Inflammatory macrophage (primary cell): ENCODE measurements around the gene SULT6B1.
A peak's percentile ranks its signal among the peaks of the same experiment; 100 is the strongest.
"Not testable (repeated sequence)": the region's sequence is repeated elsewhere in the genome, so short reads cannot be mapped to it uniquely, and the experiment has no call there.

ENCODE experiments used
- DNase-seq, 2 donors: peaks; one replicate each; pipeline ENCODE4 v3.0.0-alpha.2; 2020 to 2022
- total RNA-seq, 18 experiments: gene quantifications; one replicate each; lab custom pipeline; 2026; ENCODE audit warnings: mixed read lengths in 6 of 18, inconsistent platforms in 2 of 18; lab: John Stamatoyannopoulos, UW

The SULT6B1 gene
- total RNA-seq, result 0 to 0.13 (median 0) reads per million in 18 experiments

- DNase-seq, result no peak
Observed at GRCh38 chr2:37188570-37188969, at the start of gene SULT6B1. TSS of gene SULT6B1 (minus strand) at chr2:37188670. CDS start at chr2:37188640, 30 bp downstream.

GRCh38 chr2:37232131-37232933 lies 43.9 kb upstream of the SULT6B1 start:
- no peak for DNase-seq

GRCh38 chr2:37231241-37232130 lies 43.0 kb upstream of the SULT6B1 start, which contains the start of the genes CEBPZ and NDUFAF7:
TSS of gene CEBPZ (minus strand) at chr2:37231596. CDS start at chr2:37231567, 29 bp downstream.
TSS of gene NDUFAF7 (plus strand) at chr2:37231658. CDS start at chr2:37231706, 48 bp downstream.
- DNase-seq, result peak; percentile 94 to 97

- DNase-seq, result no peak
Observed at GRCh38 chr2:37230581-37230980, 42.1 kb upstream of the SULT6B1 start.

GRCh38 chr2:37228788-37229187 lies 40.3 kb upstream of the SULT6B1 start:
- no peak for DNase-seq

GRCh38 chr2:37226863-37227262 lies 38.4 kb upstream of the SULT6B1 start:
- DNase-seq, result no peak

- DNase-seq, result not testable (repeated sequence)
Observed at GRCh38 chr2:37225129-37225528, 36.7 kb upstream of the SULT6B1 start.

GRCh38 chr2:37224063-37224462 lies 35.6 kb upstream of the SULT6B1 start:
- no peak for DNase-seq

- DNase-seq, result no peak
Observed at GRCh38 chr2:37223131-37223530, 34.7 kb upstream of the SULT6B1 start.

- DNase-seq, result no peak
Observed at GRCh38 chr2:37219046-37219445, 30.6 kb upstream of the SULT6B1 start.

- DNase-seq, result peak; percentile 6 to 24
Observed at GRCh38 chr2:37215250-37215649, 26.8 kb upstream of the SULT6B1 start.

- no peak for DNase-seq
Observed at GRCh38 chr2:37211939-37212338, 23.5 kb upstream of the SULT6B1 start.

- DNase-seq, result no peak
Observed at GRCh38 chr2:37211212-37211611, 22.7 kb upstream of the SULT6B1 start.

- not testable (repeated sequence) for DNase-seq
Observed at GRCh38 chr2:37206760-37207159, 18.3 kb upstream of the SULT6B1 start.

GRCh38 chr2:37205689-37206341 lies 17.3 kb upstream of the SULT6B1 start:
- DNase-seq, result no peak

GRCh38 chr2:37205071-37205661 lies 16.7 kb upstream of the SULT6B1 start:
- DNase-seq, result not testable (repeated sequence)

GRCh38 chr2:37203708-37204107 lies 15.2 kb upstream of the SULT6B1 start:
- DNase-seq, result no peak

- peak in 1 of 2 donors; percentile 6 for DNase-seq
Observed at GRCh38 chr2:37201766-37202165, 13.3 kb upstream of the SULT6B1 start.

GRCh38 chr2:37201208-37201607 lies 12.7 kb upstream of the SULT6B1 start:
- DNase-seq, result no peak

GRCh38 chr2:37198681-37199065 lies 10.2 kb upstream of the SULT6B1 start:
- no peak for DNase-seq

- DNase-seq, result peak; percentile 81 to 90
Observed at GRCh38 chr2:37196320-37197195, 8.1 kb upstream of the SULT6B1 start, which contains the start of gene CEBPZOS. TSS of gene CEBPZOS (plus strand) at chr2:37196496. CDS start at chr2:37199705, 3,209 bp downstream.
